Tibial nerve (tissue), 3 donors: ENCODE results near the gene NBEAL2.

Experiments used
- CTCF ChIP-seq, 5 experiments: fragments of 200-600 bp in 3 of 5; fragments of 450-650 bp in 2 of 5; sonication (generic) in 3 of 5; IDR thresholded peaks; one replicate each; pipeline ENCODE4 v1.5.1; 2016 to 2019; ENCODE audit warnings: antibody characterized with exemption in 5 of 5, mild to moderate bottlenecking in 3 of 5, moderate library complexity in 2 of 5
- POLR2A ChIP-seq, 2 donors: fragments of 450-650 bp; IDR thresholded peaks; one replicate each; pipeline ENCODE4 v1.6.1; 2017; ENCODE audit warnings: antibody characterized with exemption in 2 of 2, mild to moderate bottlenecking in 2 of 2, moderate library complexity in 2 of 2

DNA sequence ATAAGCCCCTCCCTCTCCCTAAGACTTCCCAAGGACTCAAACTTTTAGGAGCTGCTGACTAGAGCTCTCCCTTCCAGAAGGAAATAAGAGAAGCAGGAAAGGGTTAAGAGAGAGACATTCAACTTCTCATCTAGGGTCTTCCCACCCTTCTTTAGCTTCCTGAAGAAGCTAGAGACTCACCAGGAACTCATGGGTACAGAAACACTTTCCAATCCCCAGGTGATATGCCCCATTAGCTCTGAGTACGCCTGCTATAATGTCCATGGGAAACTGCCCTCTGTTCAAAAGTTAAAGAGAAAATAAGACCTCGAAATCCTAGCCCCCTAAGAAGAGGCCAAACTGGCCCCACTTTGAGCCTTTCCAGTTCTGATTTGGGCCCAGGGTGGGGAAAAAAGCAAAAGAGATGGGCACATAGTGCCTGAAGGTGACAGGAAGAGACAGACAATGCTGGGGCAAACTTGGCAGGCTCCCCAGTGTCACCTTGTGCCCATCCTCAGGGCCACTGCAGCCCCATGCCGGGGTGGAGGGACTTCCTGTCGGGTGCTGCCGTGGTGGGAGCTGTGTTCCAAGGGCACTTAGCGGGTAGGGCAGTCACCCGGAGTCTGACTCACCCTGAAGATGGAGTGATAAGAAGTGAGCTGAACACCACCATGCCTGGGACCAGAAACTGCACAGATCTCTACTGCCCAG, 32.5 kb upstream of the NBEAL2 start:
- TF ChIP-seq CTCF (IDR thresholded peaks at IDR 0.05) (no peak), POLR2A (IDR thresholded peaks at IDR 0.05) (no peak)
